Measurements from ENCODE around the gene OCA2. TPM values are rescaled to one million over a fixed set of nuclear protein-coding genes. Genes with fewer than 3 reads are reported as not detected.
A peak's percentile ranks its signal among the peaks of the same experiment; 100 is the strongest.

OCA2 gene
- polyA plus RNA-seq, 1 donor from 2014 or later = not detected

DNA sequence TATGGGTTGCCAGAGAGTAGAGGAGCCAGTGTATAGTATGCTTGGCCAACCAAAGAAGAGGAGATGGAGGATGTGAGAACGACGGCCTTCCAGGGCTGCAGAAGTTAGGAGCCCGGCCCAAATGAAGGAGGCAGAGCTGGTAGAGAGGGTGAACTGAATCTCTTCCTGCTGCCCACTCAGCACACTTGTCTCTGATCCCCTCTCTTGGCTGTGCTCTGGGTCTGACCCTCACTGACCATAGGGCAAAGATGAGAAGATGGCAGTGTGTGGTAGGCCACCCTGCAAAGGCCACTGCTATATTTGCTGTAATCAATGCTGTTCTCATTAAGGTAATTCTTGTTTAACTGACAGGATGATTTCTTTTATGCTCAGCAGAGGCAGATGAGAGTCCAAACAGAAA is 256.0 kb downstream of the OCA2 start:
- H3K9me3 Mint-ChIP-seq = peaks cover 0 to 3% (median 0%) of the 10 kb centered on the region in 3 donors
- no peaks in the 10 kb centered on the region for H3K27me3 Mint-ChIP-seq
- no peak overlapping the region for H3K4me3 Mint-ChIP-seq
- no peaks in the 10 kb centered on the region for H3K4me1 Mint-ChIP-seq
- H3K27ac Mint-ChIP-seq = no peak overlapping the region
- no peaks in the 10 kb centered on the region for H3K36me3 Mint-ChIP-seq

DNA sequence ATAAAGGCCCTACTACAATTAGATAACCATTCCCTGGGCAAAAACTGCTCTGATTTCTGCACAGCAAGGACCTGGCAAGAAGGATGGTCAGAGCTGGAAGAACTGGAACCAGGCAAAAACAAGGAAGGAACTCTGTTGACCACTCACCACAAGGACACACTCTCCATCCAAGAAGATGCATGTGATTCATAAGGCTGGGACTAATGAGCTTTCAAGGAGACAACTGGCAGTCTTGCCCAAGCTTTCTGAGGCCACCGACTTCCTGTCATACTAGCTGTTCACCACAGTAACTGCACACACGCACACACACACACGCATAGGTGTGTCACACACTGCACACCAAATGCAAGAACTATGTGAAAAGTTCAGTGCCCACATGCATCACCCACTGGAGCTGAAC is 256.6 kb downstream of the OCA2 start:
- H3K9me3 Mint-ChIP-seq = peaks cover 0 to 3% (median 0%) of the 10 kb centered on the region in 3 donors
- H3K4me1 Mint-ChIP-seq = no peaks in the 10 kb centered on the region
- H3K27ac Mint-ChIP-seq = no peak overlapping the region
- H3K27me3 Mint-ChIP-seq = peaks cover under 1% of the 10 kb centered on the region
- H3K4me3 Mint-ChIP-seq = no peak overlapping the region
- H3K36me3 Mint-ChIP-seq = no peaks in the 10 kb centered on the region

DNA sequence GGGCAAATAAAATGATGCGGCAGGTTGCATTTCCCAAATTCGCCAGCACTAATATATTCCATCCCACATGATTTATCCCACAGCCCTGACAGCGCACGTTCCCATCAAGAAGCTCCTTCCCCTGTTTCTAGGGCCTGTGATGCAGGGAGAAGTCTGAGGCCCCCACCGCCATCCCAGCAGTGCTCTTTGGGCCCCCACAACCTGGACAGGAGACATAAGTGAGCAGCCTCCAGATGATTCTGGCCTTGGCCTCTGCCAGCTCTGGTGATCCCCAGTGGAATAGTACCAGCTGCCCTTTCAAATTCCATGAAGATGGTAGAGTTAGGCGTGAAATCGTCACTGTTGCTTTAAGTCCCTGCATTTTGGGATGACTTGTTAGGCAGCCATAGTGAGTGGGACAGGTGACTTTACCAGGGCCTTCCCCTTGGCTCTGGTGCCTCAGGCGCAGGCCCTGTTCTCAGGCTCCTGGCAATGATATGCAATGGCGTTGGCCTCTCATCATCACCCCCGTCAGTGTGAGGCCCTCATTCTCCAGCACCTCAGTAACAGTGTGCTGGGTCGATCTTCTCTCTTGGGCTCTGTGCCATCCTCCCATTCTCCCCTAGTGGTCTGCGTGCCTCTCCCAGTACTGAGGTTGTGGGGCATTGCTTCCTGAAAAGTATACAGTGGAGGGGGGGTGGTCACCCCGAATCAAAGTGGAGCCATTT is 263.7 kb downstream of the OCA2 start:
- Mint-ChIP-seq H3K4me1 (no peaks in the 10 kb centered on the region), H3K36me3 (no peaks in the 10 kb centered on the region), H3K27ac (peak overlapping the region in 1 of 3 donors; percentile 73), H3K4me3 (no peak overlapping the region), H3K27me3 (peaks cover 3% of the 10 kb centered on the region), H3K9me3 (peaks cover 0 to 6% (median 0%) of the 10 kb centered on the region in 3 donors)

DNA sequence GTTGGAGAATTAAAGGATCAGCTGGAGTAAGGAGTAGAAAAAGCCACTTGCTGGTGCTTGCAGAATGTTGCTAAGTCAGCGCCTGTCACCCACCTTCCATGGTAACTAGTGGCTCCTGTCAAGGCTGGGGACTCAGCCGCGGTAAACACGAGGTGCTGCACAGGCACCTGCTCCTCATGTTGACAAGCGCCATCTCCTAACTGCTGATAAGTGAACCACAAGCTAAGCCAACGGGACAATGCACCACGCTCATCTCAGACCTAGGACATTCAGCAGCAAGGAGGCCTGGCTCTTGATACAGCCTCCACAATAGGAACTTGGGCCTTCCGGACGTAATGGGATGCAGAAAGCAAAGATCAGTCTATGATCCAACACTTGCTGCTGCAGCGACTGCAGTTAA is 264.4 kb downstream of the OCA2 start:
- Mint-ChIP-seq H3K4me3 (no peak overlapping the region), H3K27ac (peak overlapping the region in 1 of 3 donors; percentile 73), H3K36me3 (no peaks in the 10 kb centered on the region), H3K9me3 (peaks cover 0 to 6% (median 0%) of the 10 kb centered on the region in 3 donors), H3K4me1 (no peaks in the 10 kb centered on the region), H3K27me3 (peaks cover 3% of the 10 kb centered on the region)

DNA sequence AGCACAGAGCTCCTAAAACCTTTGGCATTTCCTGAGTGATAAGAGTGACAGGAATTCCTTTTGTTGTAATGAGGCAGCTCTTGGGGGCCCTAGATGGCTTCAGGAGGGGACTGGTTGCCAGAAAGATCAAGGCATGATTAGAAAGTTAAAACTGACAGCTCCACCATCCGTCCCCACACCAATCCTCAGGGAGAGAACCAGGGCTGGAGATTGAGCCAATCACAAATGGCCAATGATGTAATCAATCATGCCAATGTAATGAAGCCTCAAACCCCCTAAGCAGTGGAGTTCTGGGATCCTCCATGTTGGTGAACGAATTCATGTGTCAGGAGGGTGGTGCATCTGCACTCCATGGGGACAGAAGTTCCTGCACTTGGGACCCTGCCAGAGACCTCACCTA is 265.1 kb downstream of the OCA2 start:
- no peak overlapping the region for H3K4me3 Mint-ChIP-seq
- no peaks in the 10 kb centered on the region for H3K4me1 Mint-ChIP-seq
- H3K27ac Mint-ChIP-seq = no peak overlapping the region
- peaks cover 3% of the 10 kb centered on the region for H3K27me3 Mint-ChIP-seq
- H3K36me3 Mint-ChIP-seq = no peaks in the 10 kb centered on the region
- peaks cover 0 to 6% (median 0%) of the 10 kb centered on the region in 3 donors for H3K9me3 Mint-ChIP-seq

DNA sequence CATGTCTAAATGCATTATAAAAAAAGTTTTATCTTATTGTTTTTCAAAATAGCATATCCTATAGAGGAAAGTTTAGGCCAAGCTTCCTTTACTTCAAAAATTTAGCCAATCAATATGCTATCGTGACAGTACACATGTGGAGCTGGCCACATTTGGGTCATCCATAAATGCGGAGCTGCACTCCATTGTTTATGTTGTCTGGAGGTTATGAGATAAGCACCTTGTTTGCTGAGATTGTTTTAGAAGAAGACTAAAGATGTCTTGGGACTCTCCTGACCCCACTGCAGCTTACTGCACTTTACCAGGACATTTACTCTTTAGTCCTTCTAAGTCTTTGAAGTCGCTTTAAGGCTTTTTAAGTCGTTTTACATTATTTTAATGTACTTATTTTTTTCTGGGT is 265.9 kb downstream of the OCA2 start:
- no peak overlapping the region for H3K4me3 Mint-ChIP-seq
- no peak overlapping the region for H3K27ac Mint-ChIP-seq
- H3K27me3 Mint-ChIP-seq = peaks cover 3% of the 10 kb centered on the region
- no peaks in the 10 kb centered on the region for H3K36me3 Mint-ChIP-seq
- no peaks in the 10 kb centered on the region for H3K4me1 Mint-ChIP-seq
- H3K9me3 Mint-ChIP-seq = peaks cover 0 to 6% (median 0%) of the 10 kb centered on the region in 3 donors

DNA sequence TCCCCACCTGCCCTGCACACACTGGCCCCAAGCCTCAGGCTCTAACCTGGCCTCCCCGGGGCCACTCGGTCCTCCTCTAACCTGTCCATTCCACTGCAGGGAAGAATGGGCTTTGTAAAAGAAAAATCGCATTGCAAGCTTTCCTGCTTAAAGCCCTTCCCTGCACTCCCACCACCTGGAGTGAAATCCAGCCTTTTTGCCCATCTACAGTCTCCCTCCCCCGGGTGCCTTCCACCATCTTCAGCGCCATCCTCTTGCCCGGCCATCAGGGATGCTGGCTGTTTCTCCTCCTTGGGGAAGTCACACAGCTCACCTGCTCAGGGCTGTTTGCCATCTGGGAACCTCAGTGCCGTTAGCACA is 266.9 kb downstream of the OCA2 start:
- peaks cover 0 to 6% (median 0%) of the 10 kb centered on the region in 3 donors for H3K9me3 Mint-ChIP-seq
- no peak overlapping the region for H3K4me3 Mint-ChIP-seq
- no peaks in the 10 kb centered on the region for H3K4me1 Mint-ChIP-seq

DNA sequence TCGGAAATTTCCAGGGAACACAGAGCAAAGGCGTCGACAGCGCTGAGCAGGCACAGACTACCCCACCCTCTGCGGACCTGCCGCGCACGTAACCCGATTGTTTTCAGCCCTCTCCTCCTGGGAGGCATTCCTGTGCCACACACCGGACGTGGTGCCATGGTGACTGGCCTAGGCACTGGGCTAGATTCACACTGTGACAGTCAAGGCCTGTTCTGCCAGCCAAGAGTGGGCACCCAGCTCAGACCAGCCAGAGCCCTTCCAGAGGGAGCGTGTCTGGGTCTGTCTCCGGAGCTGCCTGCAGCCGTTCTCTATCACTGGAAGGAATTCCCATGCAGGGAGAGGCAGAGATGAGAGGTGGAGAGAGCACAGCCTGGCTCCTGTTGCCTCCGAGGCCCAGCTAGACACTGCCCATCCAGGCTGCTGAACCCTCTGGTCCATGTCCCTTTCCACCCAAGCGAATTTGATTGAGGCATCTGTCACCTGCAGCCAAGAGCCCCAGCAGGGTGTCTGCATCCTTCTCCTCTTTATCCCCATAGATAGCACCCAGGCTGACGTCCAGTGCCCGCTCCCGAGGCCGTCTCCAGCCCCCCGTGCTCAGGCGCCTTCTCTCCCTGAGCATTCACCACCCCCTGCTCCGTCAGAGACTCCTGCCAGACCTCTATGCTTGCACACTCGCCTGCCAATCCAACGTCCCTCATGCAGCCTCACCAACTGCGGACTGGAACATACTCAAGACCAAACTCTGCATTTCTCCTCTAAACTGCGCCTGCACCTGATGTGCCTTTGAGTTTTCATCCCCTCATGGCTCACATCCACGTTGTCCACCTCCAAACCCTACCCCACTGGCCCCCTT is 267.5 kb downstream of the OCA2 start:
- H3K4me3 Mint-ChIP-seq = no peak overlapping the region
- no peaks in the 10 kb centered on the region for H3K4me1 Mint-ChIP-seq
- no peaks in the 10 kb centered on the region for H3K36me3 Mint-ChIP-seq
- H3K27me3 Mint-ChIP-seq = no peaks in the 10 kb centered on the region
- peaks cover 0 to 6% (median 0%) of the 10 kb centered on the region in 3 donors for H3K9me3 Mint-ChIP-seq
- H3K27ac Mint-ChIP-seq = no peak overlapping the region

More for the DNA sequence above, 266.9 kb downstream of the OCA2 start:
- no peaks in the 10 kb centered on the region for H3K36me3 Mint-ChIP-seq
- no peak overlapping the region for H3K27ac Mint-ChIP-seq
- H3K27me3 Mint-ChIP-seq = no peaks in the 10 kb centered on the region

DNA sequence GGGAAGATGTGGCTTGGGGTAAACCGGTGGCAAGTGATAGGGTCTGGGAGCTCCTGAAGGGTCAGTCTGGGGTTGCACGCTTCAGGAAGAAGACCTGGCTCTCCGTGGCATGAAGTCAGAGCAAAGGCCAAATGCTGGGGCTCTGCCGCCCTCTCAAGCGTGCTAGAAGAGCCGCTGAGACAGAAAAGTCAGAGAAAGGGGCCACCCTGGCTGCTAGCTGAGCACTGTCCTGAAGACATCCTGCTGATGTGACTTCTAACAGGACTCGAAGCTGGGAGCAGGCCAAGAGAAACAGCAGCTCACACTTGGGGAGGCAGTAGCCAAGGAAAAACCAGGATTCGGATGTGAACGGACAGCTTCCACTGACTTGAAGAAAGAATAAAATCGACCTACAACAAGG is 270.4 kb downstream of the OCA2 start:
- Mint-ChIP-seq H3K36me3 (no peaks in the 10 kb centered on the region), H3K27ac (no peak overlapping the region), H3K4me1 (no peaks in the 10 kb centered on the region), H3K27me3 (peaks cover 1% of the 10 kb centered on the region), H3K9me3 (peaks cover 0 to 5% (median 0%) of the 10 kb centered on the region in 3 donors), H3K4me3 (no peak overlapping the region)

DNA sequence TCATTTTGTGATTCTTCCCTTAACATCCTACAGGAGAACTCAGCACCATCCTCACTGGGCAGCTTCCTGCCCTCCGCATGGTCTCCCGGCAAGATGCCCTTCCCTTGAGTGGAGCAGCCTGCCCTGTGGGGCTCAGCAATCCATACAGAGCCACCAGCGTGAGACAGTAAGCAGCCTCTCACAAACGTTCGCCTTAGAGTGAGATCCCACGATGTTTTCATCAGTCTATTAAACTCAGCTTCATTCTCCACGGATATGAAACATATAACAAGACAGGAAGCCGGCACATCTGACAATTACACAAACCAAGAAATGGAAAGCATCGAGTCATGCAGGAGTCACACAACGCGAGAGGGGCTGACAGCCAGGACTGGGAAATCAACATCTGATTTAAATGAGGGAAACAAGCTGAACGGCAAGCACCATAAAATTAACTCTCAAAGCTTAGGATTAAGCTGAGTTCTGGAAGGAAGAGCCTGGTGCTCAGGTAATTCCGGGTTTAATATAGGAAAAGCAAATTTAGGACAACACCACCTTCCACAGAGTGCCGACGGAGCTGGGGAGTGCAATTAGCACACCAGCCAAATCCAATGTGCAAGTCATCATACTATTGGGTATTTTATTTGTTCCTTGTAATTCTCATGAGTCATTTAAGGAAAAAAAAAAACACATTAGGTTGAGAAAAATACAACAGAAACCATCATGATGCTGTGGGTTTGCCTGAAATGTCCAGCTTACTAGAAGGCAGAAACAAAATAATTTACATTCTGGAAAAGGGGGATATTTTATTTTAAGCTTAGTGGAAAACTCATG is 272.0 kb downstream of the OCA2 start:
- no peak overlapping the region for H3K27ac Mint-ChIP-seq
- H3K4me3 Mint-ChIP-seq = no peak overlapping the region
- peaks cover 1% of the 10 kb centered on the region for H3K27me3 Mint-ChIP-seq
- H3K36me3 Mint-ChIP-seq = no peaks in the 10 kb centered on the region
- H3K4me1 Mint-ChIP-seq = no peaks in the 10 kb centered on the region
- H3K9me3 Mint-ChIP-seq = peaks cover 0 to 6% (median 1%) of the 10 kb centered on the region in 3 donors

DNA sequence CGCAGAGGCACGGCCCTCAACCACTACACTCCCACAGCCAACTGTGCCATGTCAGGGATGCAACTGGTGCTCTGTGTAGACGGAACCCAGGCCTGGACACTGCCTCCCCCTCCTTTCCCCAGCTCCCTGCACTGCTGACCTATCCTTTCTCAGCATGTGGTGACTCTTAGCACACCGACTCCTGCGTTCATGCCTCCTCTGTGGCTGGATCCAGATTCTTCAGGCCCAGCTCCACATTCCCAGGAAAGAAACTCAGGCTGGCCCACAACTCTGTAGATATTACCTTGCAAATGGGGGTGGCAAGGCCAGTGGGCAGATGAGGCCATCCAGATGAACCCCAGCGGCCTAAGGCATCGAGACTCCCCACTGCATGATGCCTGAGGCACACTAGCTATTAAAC is 272.7 kb downstream of the OCA2 start:
- Mint-ChIP-seq H3K36me3 (no peaks in the 10 kb centered on the region), H3K27me3 (peaks cover 1% of the 10 kb centered on the region), H3K9me3 (peaks cover 0 to 8% (median 1%) of the 10 kb centered on the region in 3 donors), H3K27ac (no peak overlapping the region), H3K4me1 (no peaks in the 10 kb centered on the region), H3K4me3 (no peak overlapping the region)

DNA sequence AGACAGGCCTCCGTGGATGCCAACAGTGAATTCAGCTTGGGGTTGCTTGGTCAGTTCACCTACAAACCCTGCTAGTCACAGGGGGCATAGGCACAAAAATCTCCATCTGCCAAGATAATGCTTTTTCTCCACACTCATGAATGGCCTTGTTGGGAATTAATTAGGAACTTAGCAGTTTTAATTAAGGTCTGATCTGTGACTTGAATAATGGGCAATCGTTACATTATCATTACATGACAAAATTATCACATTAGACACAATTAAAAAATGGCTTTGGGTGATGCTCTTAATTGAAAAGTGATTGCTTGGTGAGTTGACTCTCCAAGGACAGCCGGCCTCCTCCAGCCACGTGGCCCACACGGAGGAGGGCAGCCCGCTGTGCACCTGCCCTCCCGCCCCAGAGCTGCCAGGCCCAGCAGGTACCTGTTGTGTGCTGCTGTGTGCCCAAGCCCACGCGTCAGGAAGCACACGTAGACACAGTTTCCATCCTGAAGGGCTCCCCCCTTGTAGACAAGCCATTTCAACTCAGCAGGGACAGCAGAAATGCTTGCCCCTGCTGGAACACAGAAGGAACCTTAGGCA is 274.2 kb downstream of the OCA2 start:
- Mint-ChIP-seq H3K27ac (no peak overlapping the region), H3K9me3 (peaks cover 0 to 11% (median 1%) of the 10 kb centered on the region in 3 donors), H3K36me3 (peaks cover 2% of the 10 kb centered on the region), H3K27me3 (peaks cover 1% of the 10 kb centered on the region), H3K4me3 (no peak overlapping the region), H3K4me1 (no peaks in the 10 kb centered on the region)

DNA sequence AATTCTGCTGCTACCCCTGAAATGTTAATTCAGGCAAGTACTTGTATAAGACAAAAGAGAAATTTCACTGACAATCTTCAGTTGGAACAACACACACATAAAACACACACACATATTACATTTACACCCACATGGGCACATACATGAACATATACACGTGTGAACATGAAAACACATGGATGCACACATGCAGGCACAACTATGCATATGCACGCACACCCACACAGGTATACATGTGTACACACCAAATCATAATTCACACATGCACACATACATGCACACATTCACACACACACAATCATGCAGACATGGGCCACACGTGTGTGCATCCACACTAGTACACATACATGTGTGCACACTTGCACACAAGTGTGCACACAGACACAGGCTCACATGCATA is 277.8 kb downstream of the OCA2 start:
- Mint-ChIP-seq H3K36me3 (peaks cover 2% of the 10 kb centered on the region), H3K9me3 (peaks cover 0 to 24% (median 2%) of the 10 kb centered on the region in 3 donors), H3K4me3 (no peak overlapping the region), H3K27ac (no peak overlapping the region), H3K4me1 (no peaks in the 10 kb centered on the region), H3K27me3 (no peaks in the 10 kb centered on the region)

DNA sequence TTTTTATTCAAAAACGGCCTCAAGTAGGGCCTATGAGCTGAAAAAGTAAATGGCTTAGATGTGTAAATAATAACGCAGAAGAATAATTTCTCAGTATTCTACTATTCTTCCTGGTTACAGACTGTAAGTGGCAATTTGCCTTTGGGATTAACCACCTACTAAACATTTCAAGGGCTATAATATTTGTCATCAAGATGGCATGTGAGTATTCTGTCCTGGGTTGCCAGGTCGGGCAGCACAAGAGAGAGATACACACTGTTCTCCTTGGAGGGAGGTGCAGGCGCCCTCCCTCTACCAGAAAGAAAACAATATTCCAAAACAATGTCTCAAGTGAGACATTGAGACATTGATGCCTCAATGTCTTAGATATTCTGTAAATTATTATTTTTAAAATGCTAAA is 278.4 kb downstream of the OCA2 start:
- Mint-ChIP-seq H3K4me1 (no peaks in the 10 kb centered on the region), H3K27ac (no peak overlapping the region), H3K4me3 (no peak overlapping the region), H3K9me3 (peaks cover 0 to 24% (median 2%) of the 10 kb centered on the region in 3 donors), H3K27me3 (no peaks in the 10 kb centered on the region), H3K36me3 (peaks cover 2% of the 10 kb centered on the region)

DNA sequence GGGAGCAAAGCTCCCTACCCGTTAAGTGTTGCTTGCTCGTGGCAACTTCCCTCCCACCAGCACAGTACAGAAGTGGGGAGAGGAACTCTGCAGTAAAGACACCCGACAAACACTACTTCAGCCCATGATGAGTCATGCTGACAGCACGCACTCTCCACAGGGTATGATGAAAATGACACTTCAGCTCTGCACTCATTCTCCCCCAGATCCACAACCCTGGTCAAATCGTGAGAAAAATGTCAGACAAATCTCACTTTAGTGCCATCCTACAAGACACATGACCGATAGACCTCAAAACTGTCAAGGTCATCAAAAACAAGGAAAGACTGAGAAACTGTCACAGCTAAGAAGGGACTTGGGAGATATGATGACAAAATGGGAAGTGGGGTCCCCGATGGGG is 278.9 kb downstream of the OCA2 start:
- no peaks in the 10 kb centered on the region for H3K27me3 Mint-ChIP-seq
- no peak overlapping the region for H3K27ac Mint-ChIP-seq
- peaks cover 2% of the 10 kb centered on the region for H3K36me3 Mint-ChIP-seq
- no peak overlapping the region for H3K4me3 Mint-ChIP-seq
- no peaks in the 10 kb centered on the region for H3K4me1 Mint-ChIP-seq
- H3K9me3 Mint-ChIP-seq = peaks cover 0 to 24% (median 2%) of the 10 kb centered on the region in 3 donors

All from IgD-negative memory B cell (primary cell).